ENCODE measurements around the gene SF3A2.

GRCh38 chr19:2255982-2256685 lies 19.5 kb downstream of the SF3A2 start, which contains the start of gene JSRP1:
- TF ChIP-seq POLR2A (IDR thresholded peaks at IDR 0.05; ENCODE audit: extremely low read depth, insufficient read length), result no peak
- TF ChIP-seq CTCF (IDR thresholded peaks at IDR 0.05; ENCODE audit: low read depth, low read length), result no peak
